GM21447 (cell line): Measurements from ENCODE around the gene MSS51.
A peak's percentile ranks its signal among the peaks of the same experiment; 100 is the strongest.
"Not testable (repeated sequence)": the region's sequence is repeated elsewhere in the genome, so short reads cannot be mapped to it uniquely, and the experiment has no call there.

ENCODE experiments used
- ATAC-seq: cut with Tn5 transposase; IDR thresholded peaks from one replicate; pipeline ENCODE4 v1.9.1; 2021; ENCODE audit not compliant: unreplicated experiment

Gene MSS51

DNA sequence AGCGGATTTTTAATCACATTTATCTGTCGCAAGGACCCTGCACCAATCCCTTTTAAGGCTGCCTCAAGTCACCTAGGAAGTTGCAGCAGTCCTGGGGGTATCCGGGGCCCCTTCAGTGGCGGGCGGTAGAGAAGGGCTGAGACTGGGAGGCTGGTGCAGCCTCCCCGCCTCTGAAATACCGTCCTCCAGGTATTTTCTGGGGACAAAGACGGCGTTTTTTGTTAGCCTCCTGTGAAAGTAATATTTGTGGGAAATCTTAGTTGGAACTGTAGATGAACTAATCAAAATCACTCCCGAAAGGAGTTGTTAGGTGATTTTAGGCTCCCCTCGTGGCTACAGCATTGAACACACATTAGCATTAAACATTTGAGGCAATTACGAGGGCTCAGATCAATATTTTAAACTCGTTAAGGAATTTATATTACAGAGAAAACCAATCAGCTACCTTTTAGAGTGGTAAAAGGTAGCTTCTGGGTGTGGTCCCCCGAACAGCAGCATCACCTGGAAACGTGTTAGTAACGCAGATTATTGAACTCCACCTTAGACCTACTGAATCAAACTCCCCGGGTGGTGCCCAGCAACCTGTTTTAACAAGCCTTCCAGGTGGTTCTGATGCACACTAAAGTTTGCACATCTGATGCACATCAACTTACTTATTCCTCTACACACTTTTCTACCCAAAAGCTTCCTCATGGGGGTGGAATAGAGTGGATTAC lies 19.0 kb downstream of the MSS51 start:
- ATAC-seq = peak; percentile 33

DNA sequence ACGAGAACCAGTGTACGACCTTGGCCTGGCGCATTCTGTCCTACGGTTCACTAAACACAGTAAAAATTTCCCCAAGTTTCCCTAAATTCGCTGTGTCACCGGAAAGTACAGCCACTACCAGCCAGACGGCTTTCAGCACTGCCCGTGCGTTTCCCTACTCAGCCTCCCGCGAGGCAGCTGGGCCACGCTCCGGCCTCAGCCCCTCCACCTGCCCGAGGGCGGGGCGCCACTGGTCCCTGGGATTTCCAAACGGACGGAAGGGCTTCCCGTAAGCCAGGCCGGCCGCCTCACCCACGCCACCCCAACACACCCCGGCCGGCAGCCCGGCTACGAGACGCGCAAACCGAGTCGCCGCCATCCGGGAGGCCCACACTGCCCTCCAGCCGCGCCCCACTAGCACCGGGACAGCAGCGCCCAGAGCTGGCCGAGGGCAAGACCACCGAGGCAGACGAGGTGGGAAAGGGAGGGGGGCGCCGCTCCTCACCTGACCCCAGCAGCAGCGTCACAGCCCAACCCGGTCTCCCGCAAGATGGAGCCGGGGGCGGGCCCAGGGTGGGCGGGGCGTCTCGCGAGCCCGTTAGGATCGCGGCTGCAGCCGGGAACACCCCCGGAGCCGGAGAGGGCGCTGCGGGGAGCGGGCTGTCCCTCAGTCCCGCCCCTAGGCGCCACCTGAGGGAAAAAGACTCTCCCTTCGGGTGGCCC lies 19.7 kb downstream of the MSS51 start, which contains the start of gene ANXA7:
ANXA7 (minus strand) TSS at position 531 of the 702 bp plus-strand sequence. CDS start 13,202 bp downstream, outside the sequence.
- peak; percentile 86 for ATAC-seq

DNA sequence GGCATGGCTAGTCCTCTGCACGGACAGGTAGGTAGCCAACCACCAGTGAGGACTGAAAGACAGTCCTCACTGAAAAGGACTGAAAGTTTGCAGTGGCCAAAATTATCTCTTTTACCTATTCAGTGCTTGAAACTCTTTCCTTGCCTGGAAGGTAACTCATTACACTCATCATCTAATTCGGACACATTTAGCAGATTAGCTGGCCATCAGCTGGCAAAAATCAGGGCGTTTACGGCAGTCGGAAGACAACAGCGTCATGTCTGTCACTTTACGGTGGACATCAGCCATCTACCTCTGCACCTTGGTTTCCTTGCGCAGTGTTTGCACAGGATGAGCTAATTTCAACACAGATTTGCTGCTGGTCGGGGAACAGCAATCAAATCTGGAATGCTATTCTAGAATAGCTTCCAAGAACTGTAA lies 20.2 kb downstream of the MSS51 start:
- ATAC-seq = peak; percentile 20

DNA sequence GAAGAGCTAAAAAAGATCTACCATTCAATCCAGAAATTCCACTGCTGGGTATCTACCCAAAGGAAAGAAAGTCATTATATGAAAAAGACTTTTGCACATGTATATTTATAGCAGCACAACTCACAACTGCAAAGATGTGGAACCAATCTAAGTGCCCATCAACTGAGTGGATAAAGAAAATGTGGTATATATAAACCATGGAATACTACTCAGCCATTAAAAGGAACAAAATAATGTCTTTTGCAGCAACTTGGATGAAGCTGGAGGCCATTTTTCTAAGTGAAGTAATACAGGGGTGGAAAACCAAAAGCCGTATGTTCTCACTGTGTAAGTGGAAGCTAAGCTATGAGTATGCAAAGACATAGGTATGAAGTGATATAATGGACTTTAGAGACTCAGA lies 22.5 kb downstream of the MSS51 start:
- ATAC-seq = no peak

DNA sequence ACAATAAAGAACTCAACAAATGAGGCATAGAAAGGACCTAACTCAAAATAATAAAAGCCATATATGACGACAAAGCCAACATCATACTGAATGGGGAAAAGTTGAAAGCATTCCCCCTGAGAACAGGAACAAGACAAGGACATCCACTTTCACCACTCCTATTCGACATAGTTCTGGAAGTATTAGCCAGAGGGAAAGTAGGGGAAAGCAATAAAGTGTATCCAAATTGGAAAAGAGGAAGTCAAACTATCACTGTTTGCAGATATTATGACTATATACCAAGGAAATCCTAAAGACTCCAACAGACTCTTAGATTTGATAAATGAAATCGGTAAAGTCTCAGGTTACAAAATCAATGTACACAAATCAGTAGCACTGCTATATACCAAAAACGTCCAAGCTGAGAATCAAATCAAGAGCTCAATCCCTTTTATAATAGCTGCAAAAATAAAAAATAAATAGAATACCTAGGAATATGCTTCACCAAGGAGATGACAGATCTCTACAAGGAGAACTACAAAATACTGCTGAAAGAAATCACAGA lies 24.3 kb downstream of the MSS51 start:
- no peak for ATAC-seq

GRCh38 chr10:73408061-73408460 lies 25.3 kb downstream of the MSS51 start:
- no peak for ATAC-seq

- no peak for ATAC-seq
These were observed 25.9 kb downstream of the MSS51 start for GRCh38 chr10:73407495-73407894.

DNA sequence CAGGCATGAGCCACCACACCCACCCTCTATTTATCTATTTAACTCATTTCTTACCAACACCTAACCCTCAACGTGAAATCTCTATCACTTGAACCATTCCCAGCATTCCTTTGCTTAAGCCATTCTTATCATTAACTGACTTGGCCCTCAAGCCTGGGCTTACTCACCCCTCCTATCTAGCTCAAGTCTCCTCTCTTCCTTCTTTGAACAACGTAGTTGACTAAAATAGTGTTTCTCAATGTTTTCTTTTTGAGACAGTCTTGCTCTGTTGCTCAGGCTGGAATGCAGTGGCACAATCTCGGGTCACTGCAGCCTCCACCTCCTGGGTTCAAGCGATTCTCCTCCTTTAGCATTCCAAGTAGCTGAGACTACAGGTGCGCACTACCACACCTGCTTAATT lies 26.5 kb downstream of the MSS51 start:
- no peak for ATAC-seq

DNA sequence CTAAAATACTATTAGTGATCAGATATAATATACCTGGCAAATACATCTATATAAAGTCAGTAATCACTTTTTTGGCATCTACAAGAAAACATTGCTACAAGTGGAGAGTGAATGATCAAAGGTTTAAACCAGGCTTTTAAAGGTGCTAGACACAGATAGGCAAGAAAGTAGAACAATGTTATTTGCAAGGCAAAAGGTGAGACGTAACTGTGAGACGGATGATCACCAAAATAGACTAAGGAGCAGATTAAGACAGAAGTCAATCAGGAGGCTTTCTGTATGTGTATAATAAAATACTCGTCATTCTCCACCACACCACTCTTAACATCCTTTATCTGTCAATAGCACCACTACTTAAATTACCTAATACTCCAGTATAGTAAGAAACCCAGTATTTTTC lies 27.8 kb downstream of the MSS51 start:
- no peak for ATAC-seq

GRCh38 chr10:73404690-73405089 lies 28.7 kb downstream of the MSS51 start:
- ATAC-seq = no peak

GRCh38 chr10:73401636-73402035 lies 31.7 kb downstream of the MSS51 start:
- ATAC-seq = no peak

DNA sequence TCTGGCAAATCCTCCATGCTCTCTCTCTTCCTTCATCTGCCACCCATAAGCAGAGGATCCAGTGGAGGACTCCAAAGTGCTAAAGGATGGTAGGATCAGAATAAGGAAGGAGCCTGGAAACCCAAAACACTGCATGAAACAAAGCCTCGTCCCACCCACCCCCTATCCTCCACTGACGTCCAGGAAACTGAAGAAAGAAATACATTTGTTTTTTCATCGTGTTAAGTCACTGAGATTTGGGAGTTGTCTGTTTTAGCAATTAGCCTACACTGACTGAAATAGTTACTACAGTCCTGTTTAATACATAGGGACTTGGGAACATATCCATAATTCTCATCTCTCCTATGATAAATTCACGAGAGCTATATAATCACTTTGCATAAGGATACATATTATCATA lies 34.3 kb downstream of the MSS51 start:
- no peak for ATAC-seq

- no peak for ATAC-seq
These were observed 35.3 kb downstream of the MSS51 start for GRCh38 chr10:73398024-73398423.

- ATAC-seq = not testable (repeated sequence)
These were observed 39.0 kb downstream of the MSS51 start for GRCh38 chr10:73394325-73394724.

DNA sequence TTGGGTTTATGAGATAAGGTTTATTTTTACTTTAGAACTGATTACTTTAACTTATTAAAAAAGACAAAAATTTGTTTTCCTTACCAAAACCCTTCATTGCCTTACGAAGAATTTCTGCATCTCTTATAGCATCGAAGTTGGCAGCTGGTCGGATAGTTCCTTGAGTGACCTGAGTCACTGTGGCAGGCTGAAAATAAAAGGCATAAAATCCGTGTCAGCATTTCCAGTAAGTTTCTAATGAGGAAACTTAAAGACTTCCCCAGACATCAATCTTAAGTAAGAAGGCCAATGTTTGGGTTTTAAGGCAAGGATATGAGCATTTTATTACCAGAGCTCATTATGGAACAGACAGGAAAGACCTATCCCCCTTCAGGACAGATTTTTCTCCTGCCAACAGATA lies 45.1 kb downstream of the MSS51 start:
- no peak for ATAC-seq

DNA sequence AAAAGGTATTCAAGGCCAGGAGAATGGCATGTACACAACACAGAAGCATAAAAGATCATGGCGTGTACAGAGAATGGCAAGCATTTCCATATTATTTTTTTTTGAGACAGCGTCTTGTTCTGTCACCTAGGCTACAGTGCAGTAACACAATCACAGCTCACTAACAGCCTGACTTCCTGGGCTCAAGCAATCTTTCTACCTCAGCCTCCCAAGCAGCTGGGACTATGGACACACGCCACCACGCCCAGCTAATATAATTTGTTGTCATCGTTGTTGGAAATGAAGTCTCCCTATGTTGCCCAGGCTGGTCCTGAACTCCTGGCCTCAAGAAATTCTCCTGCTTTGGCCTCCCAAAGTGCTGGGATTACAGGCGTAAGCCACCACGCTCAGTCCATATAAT lies 46.8 kb downstream of the MSS51 start:
- no peak for ATAC-seq

GRCh38 chr10:73379064-73379748 lies 54.2 kb downstream of the MSS51 start:
- ATAC-seq = no peak

DNA sequence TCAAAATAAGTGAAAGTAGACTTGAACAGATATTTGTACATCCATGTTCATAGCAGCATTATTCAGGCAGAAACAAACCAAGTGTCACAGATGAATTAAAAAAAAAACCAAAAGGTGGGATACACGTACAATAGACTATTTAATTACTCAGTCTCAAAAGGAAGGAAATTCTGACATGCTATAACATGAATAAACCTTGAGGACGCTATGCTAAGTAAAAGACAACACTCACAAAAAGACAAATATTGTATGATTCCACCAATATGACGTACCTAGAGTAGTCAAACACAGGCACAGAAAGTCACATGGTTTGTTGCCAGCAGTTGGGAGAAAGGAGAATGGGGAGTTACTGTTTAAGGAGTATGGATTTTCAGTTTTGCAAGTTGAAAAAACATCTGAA lies 56.7 kb downstream of the MSS51 start:
- ATAC-seq = no peak
